NCI-H460 (cell line): ENCODE measurements around the gene EXOC3. TPM values are rescaled to one million over a fixed set of nuclear protein-coding genes. Genes with fewer than 3 reads are reported as not detected.
"Not testable (repeated sequence)": the region's sequence is repeated elsewhere in the genome, so short reads cannot be mapped to it uniquely, and the experiment has no call there.

Experiments
- DNase-seq: peaks from one replicate; pipeline ENCODE4 v3.0.0-alpha.2; 2016; ENCODE audit warnings: low read depth; ENCODE audit errors: extremely low read depth
- total RNA-seq: library from RNA; depleted of rRNA; stranded (reverse); fragments of >200 nt; shearing (Covaris generic); gene quantifications from 2 replicates; pipeline ENCODE4 v1.2.3, GENCODE V29; 2014

Gene EXOC3
- total RNA-seq, 1 experiment from 2014 or later, result 31.0 TPM

DNA sequence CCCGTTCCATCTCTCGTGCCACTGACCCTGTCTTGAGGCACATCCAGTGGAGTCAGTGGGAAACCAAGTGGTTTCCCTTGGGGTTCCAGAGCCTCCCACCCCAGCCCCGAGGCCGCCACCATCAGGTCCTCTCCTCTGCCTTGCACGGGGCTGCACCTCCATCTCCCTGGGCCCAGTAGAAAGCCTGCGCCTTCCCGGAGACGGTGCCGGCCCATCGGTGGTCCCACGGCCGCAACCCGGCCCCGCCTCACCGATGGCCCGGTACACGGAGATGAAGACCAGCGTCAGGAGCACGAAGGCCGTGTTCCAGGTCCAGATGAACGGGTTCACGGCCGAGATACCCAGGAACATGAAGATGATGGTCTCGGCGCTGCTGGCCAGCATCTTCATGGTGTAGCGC is 40.0 kb downstream of the EXOC3 start:
- no peak for DNase-seq

DNA sequence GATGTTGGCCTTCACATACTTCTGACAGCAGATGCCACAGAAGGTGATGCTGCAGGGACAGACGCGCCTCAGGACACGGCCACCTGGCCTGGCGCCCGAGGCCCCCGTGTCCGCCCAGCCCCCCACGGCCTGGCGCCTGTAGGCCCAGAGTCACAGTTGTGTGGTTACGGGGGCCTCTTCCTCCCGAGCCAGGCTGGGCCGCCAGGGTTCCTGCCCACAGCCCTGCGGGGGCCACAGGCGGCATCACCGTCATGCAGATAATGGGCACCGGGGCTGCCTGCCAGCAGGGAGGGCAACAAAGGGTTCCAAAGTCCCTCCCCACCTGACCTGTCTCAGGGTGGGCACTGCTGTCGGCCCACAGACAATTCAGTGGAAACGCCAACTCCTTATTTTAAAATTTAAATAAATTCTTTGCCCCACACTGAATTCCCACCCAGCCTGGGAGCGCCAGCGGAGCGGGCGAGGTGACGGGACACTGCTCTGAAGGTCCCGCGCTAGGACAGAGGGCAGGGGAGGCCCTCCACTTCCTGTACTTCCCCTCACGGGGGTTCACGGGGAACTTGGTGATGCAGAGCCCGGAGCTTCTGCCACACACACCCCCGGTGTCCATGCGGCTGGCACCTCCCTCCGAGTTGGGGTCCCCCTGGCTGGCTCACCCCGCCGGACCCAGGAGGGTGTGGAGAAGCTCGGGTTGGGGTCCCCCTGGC is 40.6 kb downstream of the EXOC3 start:
- DNase-seq, result no peak

DNA sequence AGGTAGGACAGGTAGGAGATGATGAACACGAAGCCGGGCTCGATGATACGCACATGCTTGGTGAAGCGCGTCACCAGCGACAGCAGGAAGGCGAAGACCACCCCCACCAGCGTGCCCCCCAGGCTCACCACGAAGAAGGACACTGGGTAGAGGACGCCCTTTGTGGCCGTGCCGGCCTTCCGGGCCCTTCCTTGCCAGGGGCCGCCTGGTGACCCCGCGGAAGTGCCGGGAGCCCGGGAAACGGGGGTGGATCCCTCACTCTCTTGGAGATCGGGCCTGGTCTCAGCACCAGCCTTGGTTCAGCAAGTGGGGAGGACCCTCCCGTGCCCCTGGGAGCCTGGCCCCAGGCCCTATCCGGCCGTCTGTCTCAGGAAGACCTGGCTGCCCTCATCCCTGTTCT is 41.6 kb downstream of the EXOC3 start:
- DNase-seq, result no peak

DNA sequence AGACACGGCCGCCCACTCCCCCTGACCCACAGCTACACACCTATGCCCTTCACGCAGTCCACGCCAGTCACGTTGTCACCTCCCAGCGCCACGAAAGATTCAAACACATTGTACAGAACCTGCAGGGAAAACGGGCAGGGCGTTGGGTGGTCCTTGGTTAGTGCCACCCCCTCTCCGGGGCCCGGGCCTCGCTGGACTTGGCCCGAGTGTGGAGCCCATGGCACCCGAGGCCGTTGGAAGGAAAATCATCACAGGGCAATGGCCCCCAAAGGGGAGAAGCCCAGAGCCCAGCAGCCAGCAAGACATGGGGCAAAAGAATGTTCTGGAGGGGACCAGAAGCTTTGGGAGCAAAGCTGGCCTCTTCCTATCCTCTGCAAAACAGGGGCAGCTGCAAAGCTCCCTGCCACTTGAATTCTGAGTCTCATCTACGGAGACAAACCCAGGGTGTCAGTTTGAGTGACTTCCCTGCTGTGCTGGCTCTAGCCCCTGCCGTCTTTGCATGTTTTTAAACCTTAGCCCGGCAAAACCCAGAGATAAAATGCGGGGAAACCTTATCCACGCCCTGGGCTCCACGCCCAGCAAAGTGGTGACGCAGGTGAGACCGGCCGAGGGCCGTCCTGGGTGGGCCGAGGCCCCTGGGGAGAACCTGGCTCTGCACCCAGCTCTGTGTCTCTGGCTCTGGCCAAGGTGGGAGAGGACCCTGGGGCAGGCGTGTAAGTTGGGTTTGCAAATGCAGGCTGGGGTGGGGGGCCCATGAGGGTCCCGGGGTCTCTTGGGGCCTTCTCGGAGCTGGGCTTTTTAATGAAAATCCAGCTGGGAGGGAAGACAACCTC is 42.4 kb downstream of the EXOC3 start:
- no peak for DNase-seq

DNA sequence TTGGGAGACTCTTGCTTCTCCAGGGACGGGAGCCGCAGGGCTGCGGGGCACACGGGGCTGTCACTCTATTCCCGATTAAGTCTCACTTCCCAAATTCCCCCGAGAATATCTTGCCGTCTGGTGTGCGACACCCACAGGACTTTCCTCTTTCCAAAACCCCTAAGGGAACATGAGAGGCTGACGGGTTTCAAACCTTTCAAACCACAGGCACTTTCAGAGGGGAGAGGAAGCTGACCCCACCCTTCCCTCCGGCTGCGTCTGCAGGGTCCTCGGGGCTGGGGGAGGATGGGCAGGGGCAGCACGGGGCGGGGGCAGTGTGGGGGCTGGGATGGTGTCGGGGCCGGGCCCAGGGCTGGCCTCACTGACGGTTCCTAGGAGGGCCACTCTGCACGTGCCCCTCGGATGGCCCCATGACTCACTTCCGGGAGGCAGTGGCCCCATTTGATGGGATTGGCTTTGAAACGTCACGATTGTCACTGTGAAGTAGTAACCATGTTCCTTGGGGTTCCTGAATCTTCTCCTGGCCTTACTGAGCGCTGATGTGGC is 43.0 kb downstream of the EXOC3 start:
- no peak for DNase-seq

DNA sequence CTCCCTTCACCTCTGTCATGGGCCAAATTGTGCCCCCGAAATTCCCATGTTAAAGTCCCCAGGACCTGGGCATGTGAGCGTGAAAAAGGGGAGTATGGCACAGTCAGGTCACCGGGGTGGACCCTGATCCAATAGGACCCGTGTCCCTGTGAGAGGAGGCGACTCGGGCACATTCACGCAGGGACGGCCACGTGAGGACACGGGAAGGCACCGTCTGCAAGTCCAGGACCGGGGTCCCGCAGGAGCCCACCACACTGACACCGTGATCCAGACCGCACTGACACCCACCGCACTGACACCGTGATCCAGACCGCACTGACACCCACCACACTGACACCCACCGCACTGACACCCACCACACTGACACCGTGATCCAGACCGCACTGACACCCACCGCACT is 43.6 kb downstream of the EXOC3 start:
- not testable (repeated sequence) for DNase-seq

DNA sequence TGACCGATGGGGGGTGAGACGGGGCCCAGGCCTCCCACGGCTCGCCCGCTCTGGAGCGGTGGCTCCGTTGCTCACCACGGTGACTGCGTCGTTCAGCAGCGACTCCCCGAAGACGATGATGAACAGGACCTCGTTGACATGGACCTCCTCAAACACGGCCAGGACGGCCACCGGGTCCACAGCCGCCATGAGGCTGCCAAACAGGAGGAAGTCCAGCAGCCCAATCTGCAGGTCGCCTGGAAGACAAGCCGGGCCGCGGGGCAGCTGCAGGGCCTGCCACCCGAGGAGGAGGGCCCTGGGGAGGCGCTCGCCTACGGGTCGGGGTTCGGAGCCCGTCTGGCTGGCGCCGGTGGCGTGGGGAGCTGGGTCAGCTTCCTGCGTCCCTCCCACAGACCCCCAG is 45.3 kb downstream of the EXOC3 start:
- no peak for DNase-seq

DNA sequence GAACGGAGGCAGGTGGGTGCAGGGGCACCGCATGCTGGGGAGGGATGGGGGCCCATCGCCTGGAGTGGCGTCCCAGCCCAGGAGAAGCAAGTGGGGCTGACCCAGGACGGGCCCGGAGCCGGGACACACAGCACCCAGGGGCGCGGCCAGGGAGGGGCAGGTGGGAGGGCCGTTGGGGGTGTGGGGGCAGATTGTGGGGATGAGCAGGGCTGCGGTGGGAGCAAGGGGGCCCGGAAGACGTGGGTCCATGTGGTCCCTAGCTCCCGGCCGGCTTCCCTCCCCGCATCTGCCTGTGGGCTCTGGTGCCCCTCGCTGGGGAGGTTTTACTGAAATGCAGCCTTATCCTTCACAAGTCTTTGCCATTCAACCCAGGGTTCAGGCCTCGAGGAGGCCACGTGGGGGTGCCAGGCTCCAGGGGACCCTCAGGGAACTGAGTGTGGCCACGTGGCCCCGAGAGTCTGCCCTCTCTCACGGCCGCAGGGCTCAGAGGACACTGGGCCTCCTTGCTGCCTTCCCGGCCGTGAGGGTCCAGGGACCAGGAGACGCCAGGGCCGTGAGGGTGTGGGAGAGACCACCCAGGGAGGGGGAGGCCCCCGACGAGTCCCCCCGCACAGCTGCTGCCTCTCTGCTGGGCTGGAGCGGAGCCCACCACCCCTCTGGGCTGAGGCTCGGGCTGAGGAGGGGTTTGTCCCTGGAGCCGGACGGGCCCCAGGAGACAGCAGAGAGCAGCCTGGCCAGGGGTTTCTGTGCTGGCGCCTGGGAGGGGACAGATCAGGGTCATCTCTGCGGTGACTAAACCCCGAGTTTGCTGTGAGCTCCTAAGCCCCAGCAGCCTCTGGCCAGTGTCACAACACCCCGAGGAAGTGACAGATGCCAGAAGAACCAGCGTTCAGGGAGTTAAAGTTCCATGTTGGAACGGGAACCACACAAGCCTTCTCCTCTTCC is 46.0 kb downstream of the EXOC3 start:
- no peak for DNase-seq

DNA sequence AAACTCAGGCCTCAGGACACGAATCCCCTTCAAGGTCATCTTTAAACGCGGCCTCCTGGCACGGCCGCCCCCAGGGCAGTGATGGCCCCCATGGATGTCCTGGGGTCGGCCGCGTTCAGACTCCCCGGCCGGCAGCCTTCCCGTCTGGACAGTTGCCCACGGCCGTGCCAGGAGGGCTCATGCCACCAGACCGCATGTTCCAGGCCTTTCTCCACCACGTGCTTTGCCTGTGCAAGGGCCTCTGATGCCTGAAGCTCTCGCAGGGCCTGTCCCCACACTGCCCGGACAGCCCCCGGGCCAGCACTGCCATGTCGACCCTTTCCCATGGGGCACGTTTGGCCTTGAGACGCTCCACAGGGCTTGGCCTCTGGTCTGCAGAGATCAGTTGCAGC is 46.7 kb downstream of the EXOC3 start:
- DNase-seq, result no peak

DNA sequence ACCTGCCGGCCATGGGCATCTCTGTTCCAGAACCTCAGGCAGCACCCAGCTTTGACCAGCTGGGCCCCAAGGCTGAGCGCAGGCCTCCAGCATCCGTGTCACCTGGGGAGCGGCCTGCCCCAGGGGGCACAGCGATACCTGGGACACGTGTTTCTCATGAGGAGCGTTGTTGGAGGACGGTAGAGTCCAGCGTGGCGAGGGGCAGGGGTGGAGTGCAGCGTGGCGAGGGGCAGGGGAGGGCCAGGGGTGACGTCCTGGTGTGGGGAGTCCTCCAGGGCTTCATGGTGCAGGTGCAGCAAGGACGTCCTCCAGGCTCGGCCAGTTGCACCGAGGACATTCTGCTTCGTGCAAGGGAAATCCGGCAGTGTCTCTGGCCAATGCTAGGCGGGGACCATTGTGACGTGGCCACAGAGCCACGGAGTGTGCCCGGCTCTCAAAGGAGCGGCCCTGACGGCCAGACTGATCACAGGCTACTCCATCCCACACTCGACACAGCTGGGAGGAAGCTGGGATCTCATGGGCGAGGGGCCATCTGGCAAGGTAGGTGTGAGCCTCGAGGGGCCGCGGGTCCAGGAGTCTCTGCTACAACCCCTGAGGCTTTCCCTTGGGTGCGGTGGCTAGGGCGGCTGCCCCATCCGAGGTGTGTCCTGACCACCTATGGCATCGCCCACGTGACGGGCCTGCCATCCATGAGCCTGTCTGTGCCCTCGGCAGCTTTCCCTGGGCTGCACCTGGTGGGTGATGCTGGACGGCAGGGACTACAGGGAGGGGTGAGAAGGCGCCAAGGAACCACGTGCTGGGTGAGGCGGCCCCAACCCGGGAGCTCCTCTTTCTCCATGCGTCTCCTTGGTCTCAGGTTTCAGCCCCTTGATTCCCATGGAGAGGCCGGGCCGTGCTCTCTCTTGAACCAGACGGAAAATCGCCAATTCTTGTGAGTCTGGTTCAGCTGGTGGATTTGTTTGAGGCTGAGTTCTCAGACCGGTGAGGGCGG is 47.4 kb downstream of the EXOC3 start:
- no peak for DNase-seq

DNA sequence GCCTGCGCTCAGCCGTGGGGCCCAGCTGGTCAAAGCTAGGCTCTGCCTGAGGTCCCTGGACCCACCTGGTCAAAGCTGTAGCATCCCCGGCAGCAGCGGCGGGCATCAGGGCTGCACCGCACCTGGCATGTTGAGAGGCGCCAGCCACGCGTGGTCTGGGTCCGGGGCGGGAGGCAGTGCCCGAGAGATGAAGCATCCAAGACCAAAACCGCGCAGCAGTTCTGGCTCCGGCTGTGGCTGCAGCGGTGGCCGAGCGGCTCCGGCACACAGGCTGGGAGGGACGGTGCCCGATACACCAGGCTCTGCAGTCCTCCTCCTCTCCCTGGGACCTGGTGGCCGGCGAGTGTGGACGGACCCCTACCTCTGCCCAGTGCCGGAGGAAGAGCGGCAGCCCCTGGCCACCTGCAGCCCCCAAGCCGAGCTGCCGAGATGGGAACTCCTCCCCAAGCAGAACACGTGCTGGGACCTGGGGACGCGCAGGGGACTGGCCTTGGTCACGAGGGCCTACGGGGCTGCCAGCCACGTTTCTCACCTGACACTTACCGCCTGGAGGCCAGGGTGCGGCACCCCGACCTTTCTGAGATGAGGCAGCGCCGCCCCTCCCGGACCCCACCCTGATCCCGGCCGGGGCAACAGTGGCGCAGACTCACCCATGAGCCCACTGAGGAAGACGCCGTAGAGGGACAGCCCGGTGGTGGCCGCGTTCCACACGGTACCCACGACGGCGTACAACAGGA is 48.3 kb downstream of the EXOC3 start:
- no peak for DNase-seq

DNA sequence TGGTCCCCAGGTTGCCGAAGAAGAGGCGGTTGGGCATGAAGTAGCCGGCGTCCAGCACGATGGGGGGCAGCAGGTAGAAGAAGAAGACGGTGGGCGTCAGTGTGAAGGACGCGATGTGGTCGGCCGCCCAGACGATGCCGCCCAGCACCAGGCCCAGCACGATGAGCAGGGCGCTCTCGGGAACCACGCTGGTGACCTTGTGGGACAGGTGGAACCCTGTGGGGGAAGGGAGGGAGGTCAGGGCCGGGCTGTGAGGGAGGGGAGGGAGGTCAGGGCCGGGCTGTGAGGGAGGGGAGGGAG is 48.8 kb downstream of the EXOC3 start:
- no peak for DNase-seq

DNA sequence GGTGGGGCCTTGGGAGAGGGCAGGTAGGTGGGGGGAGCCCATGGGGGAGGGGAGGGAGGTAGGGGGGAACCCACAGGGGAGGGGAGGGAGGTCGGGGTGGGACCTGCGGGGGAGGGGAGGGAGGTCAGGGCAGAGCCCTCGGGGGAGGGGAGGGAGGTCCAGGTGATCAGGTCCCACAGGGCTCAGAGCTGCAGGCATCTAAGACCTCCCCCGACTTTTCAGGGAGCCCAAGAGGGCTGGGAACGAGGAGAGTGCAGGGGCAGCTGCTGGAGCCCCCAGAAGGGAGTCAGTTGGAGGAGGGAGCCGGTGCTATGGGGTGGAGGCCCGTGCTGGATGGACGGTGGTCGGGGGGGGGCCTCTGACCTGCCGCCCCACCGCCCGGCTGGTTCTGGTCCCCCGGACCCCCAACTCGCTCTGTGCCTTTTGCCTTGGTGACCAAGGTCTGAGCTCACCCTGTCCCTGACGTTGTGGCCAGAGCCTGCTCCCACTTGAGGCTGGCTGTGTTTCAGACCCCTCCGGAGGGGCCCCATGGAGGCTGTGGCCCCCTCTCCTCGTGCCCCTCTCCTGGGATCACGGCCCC is 49.4 kb downstream of the EXOC3 start:
- no peak for DNase-seq

DNA sequence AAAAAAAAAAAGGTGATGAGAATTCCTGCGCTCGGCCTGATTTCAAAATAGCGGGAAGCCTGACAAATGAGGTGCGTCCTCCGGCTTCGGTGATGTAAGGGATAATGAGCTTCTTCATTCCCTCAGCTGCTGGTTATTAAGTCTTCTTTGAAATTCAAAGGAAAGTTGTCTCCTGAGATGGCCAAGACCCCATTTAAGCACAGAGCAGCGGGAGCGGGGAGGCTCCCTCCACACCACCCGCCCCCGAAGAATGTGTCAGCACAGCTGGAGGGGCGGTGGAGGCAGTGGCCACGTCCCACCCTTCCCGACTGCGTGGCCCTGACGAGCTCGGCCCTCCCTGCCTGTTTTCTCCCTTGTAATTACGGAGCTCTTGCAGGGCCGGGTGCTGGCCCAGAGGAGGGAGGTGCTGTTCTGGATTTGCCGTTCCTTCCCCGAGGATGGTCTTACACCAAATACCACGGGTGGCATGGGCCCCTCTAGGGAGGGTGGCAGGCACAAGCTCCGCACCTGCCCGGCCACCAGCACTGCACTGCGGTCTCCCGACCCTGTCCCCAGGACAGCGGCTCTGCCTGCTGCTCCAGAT is 50.2 kb downstream of the EXOC3 start:
- DNase-seq, result no peak

DNA sequence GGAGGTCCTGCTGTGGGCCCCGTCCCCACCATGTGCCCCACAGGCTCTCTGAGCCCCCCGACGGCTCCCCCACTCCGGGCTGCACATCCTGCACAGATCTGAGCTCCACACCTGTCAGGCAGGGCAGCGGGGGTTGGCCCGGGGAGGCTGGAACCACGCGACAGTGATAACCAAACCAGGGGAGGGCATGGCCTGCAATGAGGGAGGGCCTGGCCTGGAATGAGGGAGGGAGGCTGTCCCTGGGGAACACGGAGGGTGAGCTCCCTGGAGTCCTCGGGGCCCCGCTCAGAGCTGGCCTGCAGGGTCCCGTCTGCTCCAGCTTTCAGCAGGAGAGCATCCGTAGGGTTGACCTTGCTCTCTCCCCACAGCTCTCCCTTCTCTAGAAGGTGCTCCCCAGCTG is 50.8 kb downstream of the EXOC3 start:
- DNase-seq, result no peak

DNA sequence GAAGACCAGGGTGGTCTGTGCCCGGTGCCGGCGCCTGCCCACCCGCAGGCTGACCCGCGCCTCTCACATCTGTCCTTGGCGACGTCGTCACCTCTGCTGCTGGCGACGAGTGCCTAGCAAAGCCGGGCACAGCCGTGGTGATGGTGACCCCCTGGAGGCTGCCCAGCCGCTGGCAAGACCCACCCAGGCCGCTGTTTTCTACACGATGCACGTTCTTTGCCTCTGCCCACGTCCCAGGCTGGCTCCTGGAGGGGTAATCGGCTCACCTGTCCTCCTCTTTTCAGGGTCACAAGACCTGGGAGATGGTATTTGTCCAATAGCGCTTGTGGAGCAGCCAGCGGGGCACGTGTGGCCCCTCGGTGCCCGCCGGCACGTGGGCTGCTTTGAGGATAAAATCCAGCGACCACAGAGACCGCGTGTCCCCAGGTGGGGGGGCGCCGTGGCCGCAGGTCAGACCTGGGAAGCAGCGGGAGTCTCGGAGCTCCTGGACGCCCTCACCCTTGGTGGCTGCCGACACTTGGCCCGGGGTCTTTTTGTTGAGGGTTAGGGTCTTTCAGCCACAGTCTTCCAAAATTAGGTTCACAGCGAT is 51.8 kb downstream of the EXOC3 start:
- DNase-seq, result no peak

DNA sequence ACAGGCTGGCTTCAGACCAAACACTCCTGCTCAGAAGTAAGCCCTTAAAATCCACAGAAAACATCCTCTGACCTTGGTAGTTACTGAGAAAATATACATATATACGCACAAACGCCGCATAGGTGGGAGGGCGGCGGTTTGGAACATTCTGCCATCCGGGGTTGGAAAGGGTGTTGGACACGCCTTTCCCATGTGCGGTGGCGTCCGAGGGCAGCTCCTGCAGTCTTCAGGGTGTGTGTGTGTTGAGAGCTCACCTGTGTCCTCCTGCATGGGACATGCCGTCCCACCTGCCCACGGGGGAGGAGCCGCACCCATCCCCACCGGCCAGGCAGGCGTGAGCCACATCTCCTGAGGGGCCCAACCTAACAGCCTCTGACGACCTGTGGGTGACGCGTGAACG is 53.1 kb downstream of the EXOC3 start:
- no peak for DNase-seq

DNA sequence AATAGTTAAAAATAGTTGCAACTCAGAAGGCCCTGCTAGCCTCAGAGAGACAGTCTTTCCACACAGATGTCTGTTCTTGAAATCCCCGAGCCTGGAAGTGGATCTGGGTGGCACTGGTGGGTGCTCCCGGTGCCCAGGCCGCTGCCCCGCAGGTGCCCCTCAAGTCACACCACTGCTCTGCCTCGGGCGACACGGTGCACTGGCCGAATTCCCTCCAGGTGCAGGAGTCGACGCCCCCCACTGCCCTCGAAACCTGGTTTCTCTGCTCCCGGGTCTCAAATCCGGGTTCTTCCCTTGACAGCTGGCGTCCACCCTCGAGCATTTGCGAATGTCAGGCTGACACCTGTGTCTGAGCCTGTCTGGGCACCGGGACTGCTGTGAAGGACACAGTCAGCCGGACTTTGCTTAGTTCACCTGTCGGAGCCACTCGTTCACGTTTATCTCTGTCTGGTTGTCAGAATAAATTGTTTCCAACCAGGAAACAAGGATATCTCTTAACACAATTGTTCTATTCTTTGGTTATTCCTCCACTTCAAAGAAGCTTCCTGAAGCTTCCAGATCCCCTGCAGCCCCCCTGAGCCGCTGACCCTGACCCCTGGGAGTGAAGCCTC is 54.2 kb downstream of the EXOC3 start:
- no peak for DNase-seq
